K562 (cell line): ENCODE data around the gene UBAP2. TPM values are rescaled to one million over a fixed set of nuclear protein-coding genes. Genes with fewer than 3 reads are reported as not detected.

Source experiments
- ATAC-seq: fragments of 200-7000 bp; cut with Tn5 transposase; 3 replicates; pipeline ENCODE4 v1.9.1; 2020; ENCODE audit warnings: moderate library complexity
- BruUV-seq: library from RNA; stranded (reverse); fragments of 400-500 nt; replicated peaks from 2 replicates; lab custom pipeline; 2021; lab: Mats Ljungman, UMichigan
- CTCF ChIA-PET: fragments of 300-600 bp; formaldehyde crosslinking; extraction: SDS; loops from one replicate; lab custom pipeline; 2021; ENCODE audit warnings: low intra/inter-chr PET ratio; lab: Yijun Ruan, JAX
- POLR2A ChIA-PET: fragments of 300-600, 350-650 bp; sonication (Branson Sonifier 250); formaldehyde crosslinking; extraction: SDS; loops from one replicate; lab custom pipeline; 2021; ENCODE audit warnings: antibody characterized with exemption, inconsistent platforms; lab: Yijun Ruan, JAX
- DNase-seq, 4 experiments: peaks; one replicate each; pipeline versions ENCODE4 v3.0.0 to v3.0.0-alpha.2; 2011 to 2018; ENCODE audit warnings: low spot score in 3 of 4, mixed read lengths in 3 of 4; ENCODE audit errors: extremely low read depth in 1 of 4
- FAIRE-seq: peaks from 2 replicates; lab custom pipeline; 2011; peaks lifted over from hg19 to GRCh38; lab: Jason Lieb, UNC
- H2AFZ ChIP-seq: 2 replicates; pipeline ENCODE4 v1.6.0; 2011; ENCODE audit warnings: low read depth, low read length, control low read depth, inconsistent platforms
- H3K27ac ChIP-seq: fragments of 200-600 bp; 3 replicates; pipeline ENCODE4 v1.8.0; 2011; ENCODE audit warnings: low read depth, mild to moderate bottlenecking, control low read depth, inconsistent platforms, low read length, moderate library complexity, mixed read lengths; ENCODE audit errors: extremely low read depth
- H3K27me3 ChIP-seq, 2 experiments: fragments of 300-600 bp in 1 of 2; 2 replicates in 1 of 2; 3 replicates in 1 of 2; pipeline versions ENCODE4 v1.6.0 to v1.8.0; 2011; ENCODE audit warnings: inconsistent platforms in 2 of 2, low read length in 2 of 2, mild to moderate bottlenecking in 1 of 2, mixed read lengths in 1 of 2, moderate library complexity in 1 of 2; ENCODE audit not compliant: control insufficient read depth in 2 of 2, insufficient read depth in 2 of 2
- H3K36me3 ChIP-seq: fragments of 300-600 bp; 3 replicates; pipeline ENCODE4 v1.8.0; 2011; ENCODE audit warnings: mild to moderate bottlenecking, low read length, inconsistent platforms; ENCODE audit not compliant: control insufficient read depth, insufficient read depth
- H3K4me1 ChIP-seq, 2 experiments: fragments of 200-600 bp in 1 of 2; replicated peaks in 1 of 2; 2 replicates in 1 of 2; 3 replicates in 1 of 2; pipeline versions ENCODE4 v1.5.1 to v1.8.0; 2011; ENCODE audit warnings: inconsistent platforms in 2 of 2, low read length in 2 of 2, mild to moderate bottlenecking in 1 of 2, mixed read lengths in 1 of 2, moderate library complexity in 1 of 2; ENCODE audit not compliant: control insufficient read depth in 2 of 2, insufficient read depth in 2 of 2
- H3K4me2 ChIP-seq: 2 replicates; pipeline ENCODE4 v1.6.1; 2011; ENCODE audit warnings: low read length, control low read depth, inconsistent platforms, mixed read lengths; ENCODE audit not compliant: insufficient read depth
- H3K4me3 ChIP-seq: fragments of 200-600 bp; sonication (generic), shearing (Covaris generic); 2 replicates; pipeline ENCODE4 v1.5.1; 2016; ENCODE audit warnings: control low read depth, inconsistent platforms
- H3K79me2 ChIP-seq: fragments of 200-600 bp; 3 replicates; pipeline ENCODE4 v1.8.0; 2011; ENCODE audit warnings: low read length, inconsistent platforms; ENCODE audit not compliant: control insufficient read depth, insufficient read depth
- H3K9ac ChIP-seq, 2 experiments: 2 replicates each; pipeline versions ENCODE4 v1.6.0 to v1.6.1; 2011; ENCODE audit warnings: low read depth in 2 of 2, low read length in 2 of 2, control low read depth in 1 of 2, inconsistent platforms in 1 of 2, mild to moderate bottlenecking in 1 of 2, mixed read lengths in 1 of 2; ENCODE audit not compliant: insufficient read depth in 1 of 2
- H3K9me1 ChIP-seq: one replicate; pipeline ENCODE4 v1.6.0; 2011; ENCODE audit warnings: inconsistent platforms, mild to moderate bottlenecking, low read length, moderate library complexity; ENCODE audit not compliant: control insufficient read depth, insufficient read depth
- H3K9me3 ChIP-seq: replicated peaks from 2 replicates; pipeline ENCODE4 v1.5.1; 2011; ENCODE audit warnings: low read depth, low read length, inconsistent platforms; ENCODE audit not compliant: control insufficient read depth, insufficient read depth
- H4K20me1 ChIP-seq: replicated peaks from 2 replicates; pipeline ENCODE4 v1.6.1; 2011; ENCODE audit warnings: low read length, inconsistent platforms, mixed read lengths; ENCODE audit not compliant: control insufficient read depth, insufficient read depth
- CBX3 ChIP-seq, 2 experiments: IDR thresholded peaks; 1 replicate in 1 of 2; 2 replicates in 1 of 2; pipeline ENCODE4 v1.6.1; 2012; ENCODE audit warnings: inconsistent platforms in 2 of 2, low read length in 2 of 2, borderline replicate concordance in 1 of 2, control low read depth in 1 of 2
- CC2D1A ChIP-seq: fragments of 450-650 bp; IDR thresholded peaks from 2 replicates; pipeline ENCODE4 v1.6.1; 2017; ENCODE audit warnings: mild to moderate bottlenecking
- DDX20 ChIP-seq: fragments of 450-650 bp; IDR thresholded peaks from 2 replicates; pipeline ENCODE4 v1.6.1; 2016; ENCODE audit warnings: missing genetic modification characterization, low read depth, mild to moderate bottlenecking, missing compliant biosample characterization, moderate library complexity
- FOXA1 ChIP-seq: fragments of 450-650 bp; IDR thresholded peaks from 2 replicates; pipeline ENCODE4 v1.6.1; 2016; ENCODE audit warnings: mild to moderate bottlenecking, borderline replicate concordance
- FUS ChIP-seq: fragments of 200-400 bp; formaldehyde crosslinking; optimal IDR thresholded peaks from 2 replicates; pipeline ENCODE3; 2017; ENCODE audit warnings: low read depth, low read length
- GATAD2B ChIP-seq: fragments of 450-650 bp; IDR thresholded peaks from 2 replicates; pipeline ENCODE4 v1.6.1; 2017; ENCODE audit warnings: mild to moderate bottlenecking, borderline replicate concordance
- GTF2F1 ChIP-seq: IDR thresholded peaks from 2 replicates; pipeline ENCODE4 v1.6.1; 2011; ENCODE audit warnings: low read depth, low read length, improper control_type of control experiment
- NCOA6 ChIP-seq: fragments of 450-650 bp; IDR thresholded peaks from 2 replicates; pipeline ENCODE4 v1.6.1; 2017; ENCODE audit warnings: mild to moderate bottlenecking
- RFX7 ChIP-seq: fragments of 250-450 bp; sonication (Bioruptor Pico); IDR thresholded peaks from 2 replicates; pipeline ENCODE4 v1.5.1; 2021; ENCODE audit warnings: mild to moderate bottlenecking
- SMC3 ChIP-seq: conservative IDR thresholded peaks from 2 replicates; pipeline ENCODE4 v1.6.1; 2011; ENCODE audit warnings: low read depth, low read length, improper control_type of control experiment; ENCODE audit not compliant: insufficient read depth
- ZC3H11A ChIP-seq: IDR thresholded peaks from 2 replicates; pipeline ENCODE4 v1.6.1; 2012; ENCODE audit warnings: low read depth, low read length, improper control_type of control experiment
- ZNF408 ChIP-seq: fragments of 250-450 bp; sonication (Bioruptor Pico); IDR thresholded peaks from 2 replicates; pipeline ENCODE4 v1.4.0; 2020; ENCODE audit warnings: low read depth, mild to moderate bottlenecking, moderate library complexity
- WGBS: fragments of 100-300 bp; shearing (Covaris generic); methylation state at CpG from one replicate; pipeline ENCODE4 v1.1.6; 2016; ENCODE audit warnings: low coverage, mixed read lengths; ENCODE audit not compliant: insufficient coverage; ENCODE audit errors: missing lambda C conversion rate; 5-methylcytosine and 5-hydroxymethylcytosine counted together
- in situ Hi-C: fragments of 300-500 bp; cut with MboI; formaldehyde crosslinking; loops from 4 replicates; pipeline ENCODE4 v1.15.0; 2018; ENCODE audit warnings: inconsistent platforms, mixed read lengths
- intact Hi-C: fragments of 100-400 bp; cut with micrococcal nuclease; formaldehyde crosslinking; loops from 2 replicates; pipeline ENCODE4 v1.14.2; 2022
- polyA plus RNA-seq, 8 experiments: library from polyadenylated mRNA; depleted of rRNA in 4 of 8; stranded (reverse) in 5 of 8; unstranded in 3 of 8; fragments of >200 nt; fragmentation: Nextera tagmentation in 2 of 8; fragmentation: Illumina TruSeq in 1 of 8; extraction: Ambion mirVana in 2 of 8; extraction: Trizol in 1 of 8; gene quantifications; 2 replicates each; pipeline versions ENCODE4 v1.2.1 to v1.2.3, GENCODE V29; 2011 to 2014; ENCODE audit warnings: inconsistent platforms in 1 of 8, missing spikeins in 1 of 8
- total RNA-seq, 7 experiments: library from RNA; depleted of rRNA in 6 of 7; stranded (reverse); fragments of >200 nt in 6 of 7; fragmentation: Illumina TruSeq in 2 of 7; extraction: Trizol in 2 of 7; gene quantifications; 2 replicates each; pipeline versions ENCODE4 v1.2.1 to v1.2.3, GENCODE V29; 2011 to 2021; ENCODE audit warnings: low replicate concordance in 1 of 7
- TF ChIP-seq, protein P1 (sequence below): fragments of 450-650 bp; formaldehyde crosslinking; IDR thresholded peaks from 2 replicates; pipeline ENCODE4 v1.4.0; 2022; ENCODE audit warnings: mild to moderate bottlenecking, moderate library complexity
- TF ChIP-seq, protein P2 (sequence below), 2 experiments: fragments of 450-650 bp; conservative IDR thresholded peaks; 2 replicates each; pipeline ENCODE4 v1.6.1; 2017; ENCODE audit warnings: mild to moderate bottlenecking in 2 of 2, moderate library complexity in 2 of 2
- TF ChIP-seq, protein P3 (sequence below): fragments of 250-450 bp; sonication (Bioruptor Pico); IDR thresholded peaks from 2 replicates; pipeline ENCODE4 v1.8.0; 2022; ENCODE audit warnings: inconsistent platforms, mild to moderate bottlenecking, moderate library complexity, borderline replicate concordance
- TF ChIP-seq, protein P4 (sequence below): fragments of 450-650 bp; conservative IDR thresholded peaks from 2 replicates; pipeline ENCODE4 v1.6.1; 2016; ENCODE audit warnings: missing genetic modification characterization, low read depth, mild to moderate bottlenecking, control low read depth, missing compliant biosample characterization

UBAP2 gene
- total and polyA plus RNA-seq, 9 of the 15 experiments (the other 6 are each of a cell fraction or from before 2014, with no cell fraction given): 8.7 to 47.9 (median 18.7) TPM

DNA sequence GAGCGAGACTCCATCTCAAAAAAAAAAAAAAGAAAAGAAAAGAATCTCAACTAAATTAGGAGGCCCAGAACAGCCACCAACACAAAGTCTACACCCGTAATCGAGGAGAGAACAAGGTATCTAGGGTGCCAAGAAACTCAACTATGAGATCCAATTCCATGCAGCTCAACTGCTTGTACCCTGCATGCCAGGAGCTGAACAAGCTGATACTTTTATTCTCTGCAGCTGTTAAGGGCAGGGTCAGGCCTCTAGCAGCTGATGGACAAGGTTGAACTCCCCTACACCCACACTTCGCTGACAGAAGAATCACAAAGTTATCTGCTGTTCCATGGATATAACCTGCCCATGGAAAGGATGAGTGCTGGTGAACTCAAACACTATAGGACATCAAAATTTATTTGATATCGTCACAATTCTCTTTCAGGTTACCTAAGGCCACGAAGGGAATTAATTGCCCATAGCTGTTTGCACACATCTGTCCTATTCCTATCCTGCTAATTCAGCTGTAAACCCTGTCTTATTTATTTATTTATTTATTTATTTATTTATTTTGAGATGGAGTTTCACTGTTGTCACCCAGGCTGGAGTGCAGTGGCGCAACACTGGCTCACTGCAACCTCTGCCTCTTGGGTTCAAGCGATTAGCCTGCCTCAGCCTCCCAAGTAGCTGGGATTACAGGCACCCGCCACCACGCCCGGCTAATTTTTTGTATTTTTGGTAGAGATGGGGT, 20.7 kb downstream of the UBAP2 start:
- Histone ChIP-seq H2AFZ (no peak overlapping the region), H4K20me1 (0 out of 2 replicates have a peak, but pooled peaks cover 9% of the 10 kb centered on the region), H3K36me3 (peaks cover 26% of the 10 kb centered on the region; the same call in 2 of the 3 replicates), H3K9ac (no peak overlapping the region), H3K27ac (no peak overlapping the region), H3K9me1 (no peaks in the 10 kb centered on the region), H3K4me2 (no peak overlapping the region), H3K27me3 (no peaks in the 10 kb centered on the region), H3K4me1 (peaks cover 0 to 12% of the 10 kb centered on the region in 2 experiments; a peak in 2 of 5 replicates), H3K9me3 (no peaks in the 10 kb centered on the region), H3K4me3 (no peak overlapping the region), H3K79me2 (peaks cover 82% of the 10 kb centered on the region)
- no TSS peak for BruUV-seq
- ATAC-seq (no peak), FAIRE-seq (no peak), DNase-seq (no peak)
- ChIA-PET CTCF (no interaction called here), POLR2A (no interaction called here)
- WGBS: 92% methylated on average over 9 of the region's 11 CpGs
- in situ Hi-C loops (no loop called here), intact Hi-C loops (no loop called here)
- TF ChIP-seq ZNF408 (no peak), SMC3 (no peak), GTF2F1 (no peak), NCOA6 (no peak), CC2D1A (no peak), FOXA1 (no peak), FUS (no peak), CBX3 (IDR thresholded peaks at IDR 0.05; ENCODE audit: borderline replicate concordance in 1 of 2, low read length in 2 of 2) (no peak), RFX7 (CRISPR knock-in tag) (no peak), GATAD2B (no peak), DDX20 (tag) (no peak), ZC3H11A (no peak)
- TF ChIP-seq, protein P1, sequence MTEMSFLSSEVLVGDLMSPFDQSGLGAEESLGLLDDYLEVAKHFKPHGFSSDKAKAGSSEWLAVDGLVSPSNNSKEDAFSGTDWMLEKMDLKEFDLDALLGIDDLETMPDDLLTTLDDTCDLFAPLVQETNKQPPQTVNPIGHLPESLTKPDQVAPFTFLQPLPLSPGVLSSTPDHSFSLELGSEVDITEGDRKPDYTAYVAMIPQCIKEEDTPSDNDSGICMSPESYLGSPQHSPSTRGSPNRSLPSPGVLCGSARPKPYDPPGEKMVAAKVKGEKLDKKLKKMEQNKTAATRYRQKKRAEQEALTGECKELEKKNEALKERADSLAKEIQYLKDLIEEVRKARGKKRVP (CRISPR knock-in tag): no peak
- TF ChIP-seq, protein P2, sequence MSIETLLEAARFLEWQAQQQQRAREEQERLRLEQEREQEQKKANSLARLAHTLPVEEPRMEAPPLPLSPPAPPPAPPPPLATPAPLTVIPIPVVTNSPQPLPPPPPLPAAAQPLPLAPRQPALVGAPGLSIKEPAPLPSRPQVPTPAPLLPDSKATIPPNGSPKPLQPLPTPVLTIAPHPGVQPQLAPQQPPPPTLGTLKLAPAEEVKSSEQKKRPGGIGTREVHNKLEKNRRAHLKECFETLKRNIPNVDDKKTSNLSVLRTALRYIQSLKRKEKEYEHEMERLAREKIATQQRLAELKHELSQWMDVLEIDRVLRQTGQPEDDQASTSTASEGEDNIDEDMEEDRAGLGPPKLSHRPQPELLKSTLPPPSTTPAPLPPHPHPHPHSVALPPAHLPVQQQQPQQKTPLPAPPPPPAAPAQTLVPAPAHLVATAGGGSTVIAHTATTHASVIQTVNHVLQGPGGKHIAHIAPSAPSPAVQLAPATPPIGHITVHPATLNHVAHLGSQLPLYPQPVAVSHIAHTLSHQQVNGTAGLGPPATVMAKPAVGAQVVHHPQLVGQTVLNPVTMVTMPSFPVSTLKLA (conservative IDR thresholded peaks at IDR 0.05): no peak
- TF ChIP-seq, protein P3, sequence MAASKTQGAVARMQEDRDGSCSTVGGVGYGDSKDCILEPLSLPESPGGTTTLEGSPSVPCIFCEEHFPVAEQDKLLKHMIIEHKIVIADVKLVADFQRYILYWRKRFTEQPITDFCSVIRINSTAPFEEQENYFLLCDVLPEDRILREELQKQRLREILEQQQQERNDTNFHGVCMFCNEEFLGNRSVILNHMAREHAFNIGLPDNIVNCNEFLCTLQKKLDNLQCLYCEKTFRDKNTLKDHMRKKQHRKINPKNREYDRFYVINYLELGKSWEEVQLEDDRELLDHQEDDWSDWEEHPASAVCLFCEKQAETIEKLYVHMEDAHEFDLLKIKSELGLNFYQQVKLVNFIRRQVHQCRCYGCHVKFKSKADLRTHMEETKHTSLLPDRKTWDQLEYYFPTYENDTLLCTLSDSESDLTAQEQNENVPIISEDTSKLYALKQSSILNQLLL: no peak
- TF ChIP-seq, protein P4, sequence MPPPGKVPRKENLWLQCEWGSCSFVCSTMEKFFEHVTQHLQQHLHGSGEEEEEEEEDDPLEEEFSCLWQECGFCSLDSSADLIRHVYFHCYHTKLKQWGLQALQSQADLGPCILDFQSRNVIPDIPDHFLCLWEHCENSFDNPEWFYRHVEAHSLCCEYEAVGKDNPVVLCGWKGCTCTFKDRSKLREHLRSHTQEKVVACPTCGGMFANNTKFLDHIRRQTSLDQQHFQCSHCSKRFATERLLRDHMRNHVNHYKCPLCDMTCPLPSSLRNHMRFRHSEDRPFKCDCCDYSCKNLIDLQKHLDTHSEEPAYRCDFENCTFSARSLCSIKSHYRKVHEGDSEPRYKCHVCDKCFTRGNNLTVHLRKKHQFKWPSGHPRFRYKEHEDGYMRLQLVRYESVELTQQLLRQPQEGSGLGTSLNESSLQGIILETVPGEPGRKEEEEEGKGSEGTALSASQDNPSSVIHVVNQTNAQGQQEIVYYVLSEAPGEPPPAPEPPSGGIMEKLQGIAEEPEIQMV (tag): no peak
